ENCODE data around the gene KDM5C. TPM values are rescaled to one million over a fixed set of nuclear protein-coding genes. Genes with fewer than 3 reads are reported as not detected.

The KDM5C gene
- total RNA-seq = 323 TPM

DNA sequence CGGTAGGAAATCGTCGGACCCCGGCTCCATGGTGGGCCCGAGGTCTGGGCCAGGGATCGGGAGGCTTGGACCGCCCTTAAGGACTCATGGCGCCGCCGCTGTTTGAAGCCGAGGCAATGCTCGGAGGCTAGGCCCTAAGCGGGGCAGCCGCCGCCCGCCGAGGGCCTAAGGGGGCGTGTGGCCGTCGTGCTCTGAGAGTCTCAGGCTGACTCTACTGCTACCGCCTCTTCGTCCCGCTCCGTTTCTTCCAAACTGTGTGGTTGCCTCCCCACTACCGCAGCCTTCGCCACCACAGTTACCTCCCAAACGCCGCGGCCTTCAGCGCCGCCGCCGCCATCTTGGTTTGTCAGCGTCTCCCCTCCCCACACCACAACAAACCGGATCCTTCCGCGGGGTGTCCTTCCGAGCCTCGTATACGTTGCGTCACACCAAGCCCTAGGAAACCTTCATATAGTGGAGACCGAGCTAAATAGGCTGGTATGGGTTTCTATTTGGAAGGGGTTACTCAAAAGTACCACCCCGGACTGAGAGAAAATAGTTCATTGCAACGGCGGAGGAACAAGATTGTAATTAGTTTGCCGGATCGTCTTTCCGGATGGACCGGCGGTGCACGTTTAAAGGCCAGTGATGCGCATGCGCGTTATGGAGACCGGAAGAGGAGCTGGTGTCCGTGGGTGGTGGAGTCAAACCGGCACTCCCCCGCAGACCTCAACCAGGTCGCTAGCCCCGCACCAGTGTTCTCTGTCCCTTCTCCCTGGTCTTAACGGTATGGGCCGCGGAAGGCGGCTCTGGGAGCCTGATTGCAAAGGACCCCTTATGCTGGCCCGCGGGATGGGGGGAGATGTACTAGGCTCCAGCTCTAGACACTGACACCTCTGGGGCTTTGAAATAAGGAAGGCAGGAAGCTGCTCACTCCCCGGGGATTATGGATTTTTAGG, at the start of gene KDM5C:
Gene KDM5C (minus strand): TSS at position 348 of the 938 bp plus-strand sequence. CDS start 318 bp downstream, at position 30.
- Histone ChIP-seq H3K4me3 (ENCODE audit: low read length) (peak within 1 kb of the TSS; percentile 85), H3K4me1 (ENCODE audit: insufficient read depth, low read length) (peaks cover 36% of the 10 kb centered on the region), H3K27me3 (ENCODE audit: insufficient read depth, low read length) (no peaks in the 10 kb centered on the region)

GRCh38 chrX:53272808-53273337, 47.9 kb upstream of the KDM5C start:
- no peak overlapping the region for H3K4me3 ChIP-seq (ENCODE audit: low read length)

More for the DNA sequence above, at the start of gene KDM5C:
- no peaks in the 10 kb centered on the region for H3K9me3 ChIP-seq (ENCODE audit: low read depth, low read length)

DNA sequence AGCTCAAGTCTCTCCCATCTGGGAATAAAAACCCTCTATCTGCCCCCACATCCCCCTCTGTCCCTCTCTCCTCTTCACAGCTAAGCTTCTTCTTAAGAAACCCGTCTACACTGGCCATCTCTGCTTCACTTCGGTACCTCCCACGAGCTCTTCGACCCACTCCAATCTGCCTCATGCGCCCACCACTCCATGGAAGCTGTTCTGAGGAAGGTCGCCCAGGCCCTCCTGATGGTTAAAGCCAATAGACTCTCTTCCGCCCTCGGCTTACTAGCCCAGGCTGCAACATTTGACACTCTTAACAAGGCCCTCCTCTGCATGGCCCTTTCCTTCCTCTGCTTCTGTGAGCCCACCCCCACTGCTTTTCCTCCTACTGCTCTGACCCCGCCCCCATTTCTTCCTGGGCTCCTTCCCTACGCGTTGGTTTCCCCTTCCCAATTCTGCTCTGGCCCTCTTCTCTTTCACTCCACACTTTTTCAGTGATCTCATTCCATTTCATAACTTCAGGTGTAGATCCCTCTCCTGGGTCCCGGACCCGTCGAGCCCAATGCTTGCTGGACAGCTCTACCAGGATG, 44.6 kb upstream of the KDM5C start:
- peaks cover 35% of the 10 kb centered on the region for H3K4me1 ChIP-seq (ENCODE audit: insufficient read depth, low read length)
- no peaks in the 10 kb centered on the region for H3K27me3 ChIP-seq (ENCODE audit: insufficient read depth, low read length)

More at GRCh38 chrX:53272808-53273337, 47.9 kb upstream of the KDM5C start:
- Histone ChIP-seq H3K9me3 (ENCODE audit: low read depth, low read length) (no peaks in the 10 kb centered on the region), H3K27me3 (ENCODE audit: insufficient read depth, low read length) (no peaks in the 10 kb centered on the region), H3K4me1 (ENCODE audit: insufficient read depth, low read length) (peaks cover 6% of the 10 kb centered on the region)

DNA sequence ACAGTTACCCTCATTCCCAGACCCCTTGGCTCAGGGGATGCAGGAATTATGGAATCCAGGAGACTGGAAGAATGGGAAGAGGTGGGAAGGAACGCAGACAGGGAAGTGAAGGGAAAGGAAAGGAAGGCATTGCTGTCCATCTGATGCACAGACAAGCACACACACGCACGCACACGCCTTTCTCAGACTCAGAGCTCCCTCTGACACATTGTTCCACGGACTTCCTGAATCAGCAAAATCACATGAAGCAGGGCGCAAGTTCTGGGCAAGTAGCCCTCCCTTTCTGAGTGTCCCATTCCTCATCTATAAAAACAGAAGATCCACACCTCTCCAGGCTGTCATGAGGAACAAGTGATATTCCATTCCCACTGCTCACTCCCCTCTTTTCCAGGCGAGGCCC, 43.2 kb upstream of the KDM5C start:
- no peak overlapping the region for H3K4me3 ChIP-seq (ENCODE audit: low read length)
- H3K9me3 ChIP-seq (ENCODE audit: low read depth, low read length) = no peaks in the 10 kb centered on the region
- H3K27me3 ChIP-seq (ENCODE audit: insufficient read depth, low read length) = no peaks in the 10 kb centered on the region
- H3K4me1 ChIP-seq (ENCODE audit: insufficient read depth, low read length) = peaks cover 48% of the 10 kb centered on the region

More for the DNA sequence above, 44.6 kb upstream of the KDM5C start:
- H3K9me3 ChIP-seq (ENCODE audit: low read depth, low read length) = no peaks in the 10 kb centered on the region
- H3K4me3 ChIP-seq (ENCODE audit: low read length) = no peak overlapping the region

DNA sequence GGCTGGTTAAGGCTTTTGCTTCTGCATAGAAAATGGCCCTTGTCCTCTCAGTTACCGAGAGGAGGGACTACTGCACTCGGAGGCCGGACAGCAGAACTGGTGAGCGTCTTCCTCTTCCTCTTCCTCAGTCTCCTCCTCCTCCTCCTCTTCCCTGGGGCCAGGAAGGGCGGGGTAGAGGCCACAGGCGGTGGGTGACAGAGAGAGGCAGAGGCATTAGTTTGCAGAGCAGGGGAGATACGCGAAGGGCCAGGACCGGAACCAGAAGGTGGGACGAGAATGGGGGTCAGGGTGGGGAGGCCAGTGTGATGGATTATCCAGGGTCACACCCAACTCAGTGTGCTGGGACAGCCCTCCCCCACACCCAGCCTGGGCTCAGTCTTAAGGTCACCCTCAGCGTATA, 41.9 kb upstream of the KDM5C start:
- no peaks in the 10 kb centered on the region for H3K9me3 ChIP-seq (ENCODE audit: low read depth, low read length)
- peaks cover 61% of the 10 kb centered on the region for H3K4me1 ChIP-seq (ENCODE audit: insufficient read depth, low read length)
- H3K4me3 ChIP-seq (ENCODE audit: low read length) = no peak overlapping the region
- H3K27me3 ChIP-seq (ENCODE audit: insufficient read depth, low read length) = no peaks in the 10 kb centered on the region

DNA sequence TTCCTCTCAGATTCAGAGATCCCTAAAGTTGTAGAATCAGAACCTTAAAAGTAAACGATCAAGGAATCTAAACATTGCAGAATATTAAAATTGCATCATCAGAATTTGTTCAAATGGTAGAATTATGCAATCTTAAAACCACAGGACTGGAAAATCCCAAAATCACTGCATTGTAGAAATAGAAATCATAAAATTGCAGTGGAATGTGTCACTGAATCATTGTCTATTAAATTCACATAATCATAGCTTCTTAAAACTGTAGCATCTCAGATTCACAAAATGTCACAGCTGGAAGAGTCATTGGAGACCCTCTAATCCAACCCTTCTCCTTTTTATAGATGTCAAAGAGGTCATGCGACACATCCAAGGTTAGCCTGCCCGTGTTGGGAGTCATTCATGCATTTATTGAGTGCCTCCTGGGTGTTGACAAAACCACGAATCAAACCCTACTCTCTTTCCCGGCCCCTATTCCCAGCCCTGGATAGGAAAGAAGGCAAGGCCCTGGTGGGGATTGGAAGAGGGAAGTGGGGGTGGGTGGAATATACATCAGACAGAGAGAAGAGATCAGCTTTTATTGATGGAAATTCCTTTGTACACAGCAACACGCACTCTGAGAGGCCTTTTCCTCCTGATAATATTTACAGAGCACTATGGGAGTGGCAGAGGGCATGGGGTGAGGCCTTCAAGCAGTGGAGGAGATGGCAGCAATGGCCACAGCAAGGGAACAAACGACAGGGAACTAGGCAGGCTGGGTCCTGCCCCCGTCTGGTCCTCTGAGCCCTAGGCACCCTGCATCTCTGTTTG, 41.0 kb upstream of the KDM5C start:
- peaks cover 65% of the 10 kb centered on the region for H3K4me1 ChIP-seq (ENCODE audit: insufficient read depth, low read length)
- no peaks in the 10 kb centered on the region for H3K9me3 ChIP-seq (ENCODE audit: low read depth, low read length)
- no peak overlapping the region for H3K4me3 ChIP-seq (ENCODE audit: low read length)
- H3K27me3 ChIP-seq (ENCODE audit: insufficient read depth, low read length) = no peaks in the 10 kb centered on the region

DNA sequence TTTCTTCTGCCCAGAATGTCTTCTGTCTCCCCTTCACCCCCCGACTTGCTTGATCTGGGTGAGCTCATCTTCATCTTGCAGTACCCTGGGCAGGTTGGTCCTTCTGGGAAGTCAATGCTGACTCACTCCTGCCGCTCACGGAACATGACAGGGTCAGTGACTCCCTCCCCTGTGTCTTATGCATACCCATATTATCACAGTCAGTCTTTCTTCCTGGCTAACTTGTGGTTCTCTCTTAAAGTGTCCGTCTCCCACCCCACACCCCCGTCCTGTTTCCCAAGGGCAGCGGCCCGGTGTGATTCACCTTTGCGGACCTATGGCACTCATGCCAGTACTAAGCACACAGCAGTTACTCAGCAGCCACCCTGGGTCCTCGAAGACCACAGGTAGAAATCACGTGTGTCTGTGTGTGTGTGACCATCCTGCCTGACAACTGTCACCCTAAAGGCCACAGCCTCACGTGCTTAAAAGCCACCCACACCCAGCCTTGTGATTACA, 38.6 kb upstream of the KDM5C start:
- Histone ChIP-seq H3K4me1 (ENCODE audit: insufficient read depth, low read length) (peaks cover 65% of the 10 kb centered on the region), H3K27me3 (ENCODE audit: insufficient read depth, low read length) (no peaks in the 10 kb centered on the region), H3K9me3 (ENCODE audit: low read depth, low read length) (no peaks in the 10 kb centered on the region), H3K4me3 (ENCODE audit: low read length) (no peak overlapping the region)

DNA sequence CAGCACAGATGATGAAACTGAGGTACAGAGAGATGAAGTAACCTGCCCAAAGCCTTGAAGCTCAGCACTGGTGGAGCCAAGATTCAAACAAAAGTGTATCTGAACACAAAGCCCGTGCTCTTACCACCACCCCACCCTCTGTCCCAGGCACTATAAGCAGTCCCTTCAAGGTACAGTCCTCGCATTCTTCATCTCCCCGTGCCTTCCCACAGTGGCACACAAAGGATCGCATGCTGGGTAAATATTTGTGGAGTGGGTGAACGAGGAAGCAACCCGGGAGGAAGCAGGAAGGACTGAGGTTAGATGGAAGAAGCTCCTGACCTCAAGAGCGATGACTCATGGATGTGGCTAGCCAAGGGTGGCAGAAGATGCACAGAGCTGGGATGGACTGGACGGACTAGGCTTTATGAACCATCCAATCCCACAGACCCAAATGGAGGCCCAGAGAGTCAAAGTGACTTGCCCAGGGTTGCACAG, 37.9 kb upstream of the KDM5C start:
- H3K9me3 ChIP-seq (ENCODE audit: low read depth, low read length) = no peaks in the 10 kb centered on the region
- peaks cover 60% of the 10 kb centered on the region for H3K4me1 ChIP-seq (ENCODE audit: insufficient read depth, low read length)
- no peaks in the 10 kb centered on the region for H3K27me3 ChIP-seq (ENCODE audit: insufficient read depth, low read length)
- H3K4me3 ChIP-seq (ENCODE audit: low read length) = no peak overlapping the region

DNA sequence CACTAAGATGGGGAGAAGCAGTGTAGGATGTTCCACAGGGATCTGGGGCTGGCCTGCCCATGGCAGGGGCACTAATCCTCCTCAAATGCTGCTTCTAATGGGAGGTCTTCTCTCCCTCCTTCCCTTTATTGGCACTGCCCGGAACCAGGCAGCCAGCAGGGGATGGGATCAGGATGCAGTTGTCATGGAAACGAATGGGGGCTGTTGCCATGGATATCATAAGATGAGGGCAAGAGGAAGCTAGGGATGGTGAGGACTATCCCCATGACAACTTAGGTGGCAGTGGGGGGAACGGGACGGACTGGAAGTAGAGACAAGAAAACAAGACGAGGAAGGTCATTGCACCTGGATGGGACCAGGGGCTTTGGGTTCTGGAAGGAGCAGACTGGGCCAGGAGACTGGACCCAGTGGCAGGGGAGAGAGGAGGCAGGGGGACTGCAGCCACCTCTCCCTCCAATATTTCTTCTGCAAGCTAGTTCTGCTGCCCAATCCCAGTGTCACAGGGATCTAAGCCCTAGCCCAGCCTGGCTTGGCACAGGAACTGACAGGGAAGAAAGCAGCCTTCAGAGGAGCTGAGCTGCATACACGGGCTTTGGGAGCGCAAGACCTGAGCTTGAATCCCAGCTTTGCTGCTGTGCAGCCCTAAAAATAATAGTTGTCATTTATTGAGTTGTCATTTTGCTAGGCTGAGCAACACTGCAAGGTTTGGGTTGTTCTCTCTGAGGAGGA, 37.3 kb upstream of the KDM5C start:
- no peaks in the 10 kb centered on the region for H3K27me3 ChIP-seq (ENCODE audit: insufficient read depth, low read length)
- peaks cover 54% of the 10 kb centered on the region for H3K4me1 ChIP-seq (ENCODE audit: insufficient read depth, low read length)
- no peaks in the 10 kb centered on the region for H3K9me3 ChIP-seq (ENCODE audit: low read depth, low read length)
- H3K4me3 ChIP-seq (ENCODE audit: low read length) = no peak overlapping the region

- Histone ChIP-seq H3K4me3 (ENCODE audit: low read length) (no peak overlapping the region), H3K9me3 (ENCODE audit: low read depth, low read length) (no peaks in the 10 kb centered on the region), H3K27me3 (ENCODE audit: insufficient read depth, low read length) (no peaks in the 10 kb centered on the region), H3K4me1 (ENCODE audit: insufficient read depth, low read length) (peaks cover 48% of the 10 kb centered on the region)
Observed at GRCh38 chrX:53261355-53261972, 36.5 kb upstream of the KDM5C start.

DNA sequence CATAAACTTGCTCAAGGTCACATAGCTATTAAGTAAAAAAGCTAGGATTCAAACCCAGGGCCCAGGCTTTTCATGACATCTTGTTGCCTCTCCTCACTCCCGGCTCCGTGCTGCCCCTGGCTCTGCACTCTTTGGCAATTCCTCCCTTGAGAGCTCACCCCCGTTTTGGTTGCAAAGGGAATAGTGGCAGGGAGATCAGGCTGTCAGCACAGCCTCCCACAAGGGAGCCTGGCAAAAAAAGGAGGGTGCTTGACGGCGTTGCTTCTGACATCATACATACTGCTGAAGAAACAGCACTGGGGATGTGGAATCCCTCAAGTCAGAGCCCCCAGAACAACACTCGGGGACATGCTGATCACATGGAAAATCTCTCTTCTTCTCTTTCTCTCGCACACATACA, 35.8 kb upstream of the KDM5C start:
- Histone ChIP-seq H3K27me3 (ENCODE audit: insufficient read depth, low read length) (no peaks in the 10 kb centered on the region), H3K9me3 (ENCODE audit: low read depth, low read length) (no peaks in the 10 kb centered on the region), H3K4me1 (ENCODE audit: insufficient read depth, low read length) (peaks cover 42% of the 10 kb centered on the region), H3K4me3 (ENCODE audit: low read length) (no peak overlapping the region)

- no peaks in the 10 kb centered on the region for H3K27me3 ChIP-seq (ENCODE audit: insufficient read depth, low read length)
Observed at GRCh38 chrX:53257670-53258423, 32.8 kb upstream of the KDM5C start.

GRCh38 chrX:53257166-53257565, 32.2 kb upstream of the KDM5C start:
- H3K4me1 ChIP-seq (ENCODE audit: insufficient read depth, low read length) = peaks cover 7% of the 10 kb centered on the region
- H3K9me3 ChIP-seq (ENCODE audit: low read depth, low read length) = no peaks in the 10 kb centered on the region
- no peaks in the 10 kb centered on the region for H3K27me3 ChIP-seq (ENCODE audit: insufficient read depth, low read length)
- H3K4me3 ChIP-seq (ENCODE audit: low read length) = no peak overlapping the region

More at GRCh38 chrX:53257670-53258423, 32.8 kb upstream of the KDM5C start:
- no peak overlapping the region for H3K4me3 ChIP-seq (ENCODE audit: low read length)
- H3K9me3 ChIP-seq (ENCODE audit: low read depth, low read length) = no peaks in the 10 kb centered on the region
- peaks cover 14% of the 10 kb centered on the region for H3K4me1 ChIP-seq (ENCODE audit: insufficient read depth, low read length)
